Central memory CD8-positive, alpha-beta T cell (primary cell): Measurements from ENCODE around the gene DVL3.

Experiments
- ATAC-seq: fragments of 150-1000 bp; cut with Tn5 transposase; replicated peaks from 2 replicates; pipeline ENCODE4 v1.10.0; 2022; ENCODE audit warnings: mild to moderate bottlenecking, moderate FRiP score, moderate number of reproducible peaks; ENCODE audit not compliant: poor library complexity, severe bottlenecking; ENCODE audit errors: extremely low read depth
- DNase-seq, 2 donors: peaks; one replicate each; pipeline ENCODE4 v3.0.0; 2021; ENCODE audit warnings: low spot score in 2 of 2
- H3K27ac Mint-ChIP-seq: one replicate; pipeline ENCODE4 v1.8.0; 2022; ENCODE audit warnings: low read depth, mild to moderate bottlenecking, moderate library complexity, mixed read lengths
- H3K27me3 Mint-ChIP-seq: one replicate; pipeline ENCODE4 v1.8.0; 2022; ENCODE audit warnings: mixed read lengths
- H3K36me3 Mint-ChIP-seq: one replicate; pipeline ENCODE4 v1.8.0; 2022; ENCODE audit warnings: mild to moderate bottlenecking, moderate library complexity, mixed read lengths; ENCODE audit not compliant: insufficient read depth
- H3K4me1 Mint-ChIP-seq: one replicate; pipeline ENCODE4 v1.8.0; 2022; ENCODE audit warnings: mixed read lengths
- H3K4me3 Mint-ChIP-seq: one replicate; pipeline ENCODE4 v1.8.0; 2022; ENCODE audit warnings: mild to moderate bottlenecking, moderate library complexity, mixed read lengths
- H3K9me3 Mint-ChIP-seq: one replicate; pipeline ENCODE4 v1.8.0; 2022; ENCODE audit warnings: mixed read lengths

Gene DVL3

GRCh38 chr3:184174646-184175492, 19.7 kb downstream of the DVL3 start, which contains the start of gene AP2M1:
TSS of gene AP2M1 (plus strand) at chr3:184174855. CDS start at chr3:184176994, 2,139 bp downstream.
- no peaks in the 10 kb centered on the region for H3K9me3 Mint-ChIP-seq
- H3K36me3 Mint-ChIP-seq: peaks cover 22% of the 10 kb centered on the region
- peak; percentile 100 for ATAC-seq
- H3K4me1 Mint-ChIP-seq: peaks cover 25% of the 10 kb centered on the region
- H3K27ac Mint-ChIP-seq: peak within 1 kb of the TSS; percentile 94
- H3K4me3 Mint-ChIP-seq: peak within 1 kb of the TSS; percentile 93
- no peaks in the 10 kb centered on the region for H3K27me3 Mint-ChIP-seq
- DNase-seq: peak; percentile 96 to 98

GRCh38 chr3:184175506-184175905, 20.3 kb downstream of the DVL3 start:
- Mint-ChIP-seq H3K4me1 (peaks cover 25% of the 10 kb centered on the region), H3K27ac (peak overlapping the region; percentile 94), H3K4me3 (peak overlapping the region; percentile 93), H3K36me3 (peaks cover 25% of the 10 kb centered on the region), H3K27me3 (no peaks in the 10 kb centered on the region), H3K9me3 (no peaks in the 10 kb centered on the region)
- DNase-seq (no peak), ATAC-seq (no peak)

- no peak for DNase-seq
- no peaks in the 10 kb centered on the region for H3K27me3 Mint-ChIP-seq
- H3K4me1 Mint-ChIP-seq: peaks cover 25% of the 10 kb centered on the region
- peak overlapping the region; percentile 93 for H3K4me3 Mint-ChIP-seq
- ATAC-seq: no peak
- H3K27ac Mint-ChIP-seq: peak overlapping the region; percentile 94
- H3K9me3 Mint-ChIP-seq: no peaks in the 10 kb centered on the region
- peaks cover 26% of the 10 kb centered on the region for H3K36me3 Mint-ChIP-seq
These were observed 20.8 kb downstream of the DVL3 start for GRCh38 chr3:184175981-184176376.

- Mint-ChIP-seq H3K4me3 (peak overlapping the region; percentile 93), H3K27ac (no peak overlapping the region), H3K4me1 (peaks cover 25% of the 10 kb centered on the region), H3K36me3 (peaks cover 29% of the 10 kb centered on the region), H3K27me3 (no peaks in the 10 kb centered on the region), H3K9me3 (no peaks in the 10 kb centered on the region)
- DNase-seq: no peak
- no peak for ATAC-seq
These were observed 21.5 kb downstream of the DVL3 start for GRCh38 chr3:184176377-184177330.

GRCh38 chr3:184177331-184177731, 22.2 kb downstream of the DVL3 start:
- H3K27me3 Mint-ChIP-seq: no peaks in the 10 kb centered on the region
- ATAC-seq (no peak), DNase-seq (no peak)
- H3K9me3 Mint-ChIP-seq: no peaks in the 10 kb centered on the region
- no peak overlapping the region for H3K27ac Mint-ChIP-seq
- H3K36me3 Mint-ChIP-seq: peaks cover 32% of the 10 kb centered on the region
- peak overlapping the region; percentile 93 for H3K4me3 Mint-ChIP-seq
- H3K4me1 Mint-ChIP-seq: peaks cover 25% of the 10 kb centered on the region

GRCh38 chr3:184177767-184178306, 22.7 kb downstream of the DVL3 start:
- Mint-ChIP-seq H3K4me1 (peaks cover 25% of the 10 kb centered on the region), H3K4me3 (no peak overlapping the region), H3K9me3 (no peaks in the 10 kb centered on the region), H3K27ac (peak overlapping the region; percentile 73), H3K36me3 (peaks cover 32% of the 10 kb centered on the region), H3K27me3 (no peaks in the 10 kb centered on the region)
- no peak for DNase-seq
- ATAC-seq: no peak

- no peak overlapping the region for H3K4me3 Mint-ChIP-seq
- peaks cover 31% of the 10 kb centered on the region for H3K36me3 Mint-ChIP-seq
- peaks cover 25% of the 10 kb centered on the region for H3K4me1 Mint-ChIP-seq
- no peaks in the 10 kb centered on the region for H3K27me3 Mint-ChIP-seq
- DNase-seq (no peak), ATAC-seq (no peak)
- peak overlapping the region; percentile 73 for H3K27ac Mint-ChIP-seq
- no peaks in the 10 kb centered on the region for H3K9me3 Mint-ChIP-seq
These were observed 23.5 kb downstream of the DVL3 start for GRCh38 chr3:184178521-184179138.

GRCh38 chr3:184180165-184180564, 25.0 kb downstream of the DVL3 start:
- Mint-ChIP-seq H3K9me3 (no peaks in the 10 kb centered on the region), H3K27me3 (no peaks in the 10 kb centered on the region), H3K36me3 (peaks cover 33% of the 10 kb centered on the region), H3K4me3 (no peak overlapping the region), H3K27ac (no peak overlapping the region), H3K4me1 (peaks cover 27% of the 10 kb centered on the region)
- ATAC-seq (no peak), DNase-seq (no peak)

GRCh38 chr3:184181596-184181995, 26.4 kb downstream of the DVL3 start:
- Mint-ChIP-seq H3K36me3 (peaks cover 34% of the 10 kb centered on the region), H3K27ac (no peak overlapping the region), H3K27me3 (no peaks in the 10 kb centered on the region), H3K4me3 (no peak overlapping the region), H3K9me3 (no peaks in the 10 kb centered on the region), H3K4me1 (peaks cover 22% of the 10 kb centered on the region)
- ATAC-seq (no peak), DNase-seq (no peak)

- no peaks in the 10 kb centered on the region for H3K9me3 Mint-ChIP-seq
- no peak overlapping the region for H3K4me3 Mint-ChIP-seq
These were observed 28.5 kb downstream of the DVL3 start for GRCh38 chr3:184183679-184184078.

GRCh38 chr3:184184546-184185230, 29.5 kb downstream of the DVL3 start:
- ATAC-seq: no peak
- Mint-ChIP-seq H3K36me3 (peaks cover 35% of the 10 kb centered on the region), H3K4me3 (peak overlapping the region; percentile 89), H3K4me1 (peaks cover 39% of the 10 kb centered on the region), H3K9me3 (no peaks in the 10 kb centered on the region), H3K27ac (peak overlapping the region; percentile 86), H3K27me3 (no peaks in the 10 kb centered on the region)
- DNase-seq: no peak

More at GRCh38 chr3:184183679-184184078, 28.5 kb downstream of the DVL3 start:
- H3K4me1 Mint-ChIP-seq: peaks cover 33% of the 10 kb centered on the region
- no peak for DNase-seq
- no peaks in the 10 kb centered on the region for H3K27me3 Mint-ChIP-seq
- peaks cover 34% of the 10 kb centered on the region for H3K36me3 Mint-ChIP-seq
- no peak for ATAC-seq
- H3K27ac Mint-ChIP-seq: no peak overlapping the region
